Neural cell (in vitro differentiated cells): Measurements from ENCODE around the gene CNPY2. TPM values are rescaled to one million over a fixed set of nuclear protein-coding genes. Genes with fewer than 3 reads are reported as not detected.
"Not testable (repeated sequence)": the region's sequence is repeated elsewhere in the genome, so short reads cannot be mapped to it uniquely, and the experiment has no call there.

Source experiments
- H2AFZ ChIP-seq: fragments of 200-600, 300-800 bp; sonication (generic), shearing (Covaris generic); 2 replicates; pipeline ENCODE4 v1.6.0; 2014; ENCODE audit warnings: low read depth, mild to moderate bottlenecking, antibody characterized with exemption, low read length, moderate library complexity
- H3F3A ChIP-seq: fragments of 200-600 bp; shearing (Covaris generic); 2 replicates; pipeline ENCODE4 v1.6.1; 2016; ENCODE audit warnings: mild to moderate bottlenecking, moderate library complexity, mixed read lengths, antibody characterized with exemption, low read length; ENCODE audit not compliant: insufficient read depth, poor library complexity, severe bottlenecking
- H3K27ac ChIP-seq: fragments of 200-600, 300-800 bp; sonication (generic), shearing (Covaris generic); 2 replicates; pipeline ENCODE4 v1.5.1; 2014; ENCODE audit warnings: mild to moderate bottlenecking, low read length, moderate library complexity
- H3K27me3 ChIP-seq: fragments of 300-800, 200-600 bp; sonication (generic), shearing (Covaris generic); 2 replicates; pipeline ENCODE4 v1.6.0; 2014; ENCODE audit warnings: mild to moderate bottlenecking, low read depth, low read length, moderate library complexity; ENCODE audit not compliant: insufficient read depth
- H3K36me3 ChIP-seq: fragments of 300-800, 200-600 bp; sonication (generic), shearing (Covaris generic); 2 replicates; pipeline ENCODE4 v1.5.1; 2014; ENCODE audit warnings: mild to moderate bottlenecking, antibody characterized with exemption, low read length, moderate library complexity; ENCODE audit not compliant: insufficient read depth
- H3K4me2 ChIP-seq: fragments of 300-800, 200-600 bp; sonication (generic), shearing (Covaris generic); 2 replicates; pipeline ENCODE4 v1.6.0; 2014; ENCODE audit warnings: mild to moderate bottlenecking, low read length
- H3K4me3 ChIP-seq: fragments of 300-800, 200-600 bp; sonication (generic), shearing (Covaris generic); 2 replicates; pipeline ENCODE4 v1.5.1; 2014; ENCODE audit warnings: mild to moderate bottlenecking, low read length, moderate library complexity
- H3K79me2 ChIP-seq: fragments of 200-600 bp; shearing (Covaris generic); replicated peaks from 2 replicates; pipeline ENCODE4 v1.6.0; 2014; ENCODE audit warnings: mild to moderate bottlenecking, low read length, moderate library complexity; ENCODE audit not compliant: insufficient read depth
- H3K9ac ChIP-seq: fragments of 300-800, 200-600 bp; sonication (generic), shearing (Covaris generic); 2 replicates; pipeline ENCODE4 v1.6.1; 2016; ENCODE audit warnings: mild to moderate bottlenecking, low read length, mixed read lengths
- H3K9me2 ChIP-seq: fragments of 200-600 bp; shearing (Covaris generic); 2 replicates; pipeline ENCODE4 v1.6.1; 2016; ENCODE audit warnings: mild to moderate bottlenecking, low read length, mixed read lengths; ENCODE audit not compliant: insufficient read depth
- H3K9me3 ChIP-seq: fragments of 200-600, 300-800 bp; sonication (generic), shearing (Covaris generic); 2 replicates; pipeline ENCODE4 v1.6.1; 2016; ENCODE audit warnings: mild to moderate bottlenecking, mixed run types, low read length, moderate library complexity, mixed read lengths
- H4K20me1 ChIP-seq: fragments of 200-600 bp; shearing (Covaris generic); 2 replicates; pipeline ENCODE4 v1.6.1; 2016; ENCODE audit warnings: mild to moderate bottlenecking, mixed run types; ENCODE audit not compliant: insufficient read depth
- EP300 ChIP-seq: fragments of 450-650 bp; conservative IDR thresholded peaks from 2 replicates; pipeline ENCODE4 v1.6.1; 2014; ENCODE audit warnings: antibody characterized with exemption, mild to moderate bottlenecking, moderate library complexity; ENCODE audit not compliant: poor library complexity, severe bottlenecking
- EZH2 ChIP-seq: fragments of 200-600, 300-800 bp; shearing (Covaris generic), sonication (generic); IDR thresholded peaks from 2 replicates; pipeline ENCODE4 v1.6.1; 2014; ENCODE audit warnings: antibody characterized with exemption, low read length, borderline replicate concordance, mild to moderate bottlenecking; ENCODE audit not compliant: insufficient read depth, poor library complexity, severe bottlenecking
- MXI1 ChIP-seq: fragments of 450-650 bp; conservative IDR thresholded peaks from 2 replicates; pipeline ENCODE4 v1.6.1; 2014; ENCODE audit warnings: antibody characterized with exemption, mild to moderate bottlenecking; ENCODE audit not compliant: poor library complexity, severe bottlenecking
- POLR2AphosphoS5 ChIP-seq: IDR thresholded peaks from 2 replicates; pipeline ENCODE4 v1.6.1; 2012
- RAD21 ChIP-seq: fragments of 450-650 bp; conservative IDR thresholded peaks from 2 replicates; pipeline ENCODE4 v1.6.1; 2014; ENCODE audit warnings: antibody characterized with exemption, mild to moderate bottlenecking, moderate library complexity
- SMC3 ChIP-seq: fragments of 450-650 bp; conservative IDR thresholded peaks from 2 replicates; pipeline ENCODE4 v1.6.1; 2014; ENCODE audit warnings: antibody characterized with exemption, mild to moderate bottlenecking, moderate library complexity; ENCODE audit not compliant: poor library complexity
- TAF1 ChIP-seq: IDR thresholded peaks from 2 replicates; pipeline ENCODE4 v1.6.1; 2012; ENCODE audit warnings: low read depth
- polyA plus RNA-seq: library from polyadenylated mRNA; depleted of rRNA; stranded (reverse); fragments of >200 nt; gene quantifications from 2 replicates; pipeline ENCODE4 v1.2.3, GENCODE V29; 2014
- TF ChIP-seq, protein P1 (sequence below): IDR thresholded peaks from 2 replicates; pipeline ENCODE4 v1.6.1; 2012; ENCODE audit warnings: borderline replicate concordance

Gene CNPY2
- polyA plus RNA-seq, 1 donor from 2014 or later, result 175 TPM

DNA sequence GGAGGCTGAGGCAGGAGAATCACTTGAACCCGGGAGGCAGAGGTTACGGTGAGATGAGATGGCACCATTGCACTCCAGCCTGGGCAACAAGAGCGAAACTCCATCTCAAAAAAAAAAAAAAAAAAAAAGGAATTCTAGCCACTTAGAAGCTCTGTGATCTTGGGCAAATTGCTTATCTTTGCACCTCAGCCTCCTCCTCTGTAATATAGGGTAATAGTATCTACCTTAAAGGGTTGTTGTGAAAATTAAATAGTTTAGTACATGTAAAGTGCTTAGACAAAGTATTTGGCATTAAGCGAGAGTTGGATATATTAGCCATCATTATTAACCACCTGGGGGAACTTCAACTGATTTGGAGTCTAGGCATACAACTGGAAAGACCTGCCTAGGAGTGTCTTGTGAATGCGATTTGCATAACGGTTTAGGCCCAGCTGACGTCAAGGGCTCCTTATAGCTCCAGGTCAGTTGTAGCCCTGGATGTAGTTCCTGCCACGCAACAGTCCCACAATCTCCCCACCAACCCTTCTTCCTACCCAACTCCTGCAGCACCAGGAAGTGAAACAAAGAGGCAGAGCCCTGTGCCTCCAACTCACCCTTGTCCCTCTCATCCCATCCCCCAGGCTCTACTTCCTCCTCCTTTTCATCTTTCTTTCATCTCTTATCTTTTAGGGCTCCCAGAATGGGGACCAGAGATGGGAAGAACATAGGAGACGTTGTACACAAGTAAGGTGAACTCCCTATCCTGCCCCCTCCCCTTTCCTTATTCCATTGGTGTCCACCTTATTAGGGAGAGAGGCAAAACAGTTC lies 20.8 kb upstream of the CNPY2 start:
- Histone ChIP-seq H3K9me3 (no peaks in the 10 kb centered on the region), H3K9me2 (no peaks in the 10 kb centered on the region), H3K79me2 (no peaks in the 10 kb centered on the region), H3F3A (peaks cover 3% of the 10 kb centered on the region), H3K36me3 (no peaks in the 10 kb centered on the region), H4K20me1 (no peaks in the 10 kb centered on the region), H3K27ac (no peak overlapping the region), H2AFZ (no peak overlapping the region), H3K27me3 (no peaks in the 10 kb centered on the region), H3K4me3 (no peak overlapping the region), H3K4me2 (no peak overlapping the region), H3K9ac (no peak overlapping the region)
- no peak for TF ChIP-seq EZH2
- TF ChIP-seq POLR2AphosphoS5, result no peak
- TF ChIP-seq RAD21, result no peak
- no peak for TF ChIP-seq MXI1
- TF ChIP-seq SMC3, result no peak
- no peak for TF ChIP-seq TAF1
- TF ChIP-seq, protein P1, sequence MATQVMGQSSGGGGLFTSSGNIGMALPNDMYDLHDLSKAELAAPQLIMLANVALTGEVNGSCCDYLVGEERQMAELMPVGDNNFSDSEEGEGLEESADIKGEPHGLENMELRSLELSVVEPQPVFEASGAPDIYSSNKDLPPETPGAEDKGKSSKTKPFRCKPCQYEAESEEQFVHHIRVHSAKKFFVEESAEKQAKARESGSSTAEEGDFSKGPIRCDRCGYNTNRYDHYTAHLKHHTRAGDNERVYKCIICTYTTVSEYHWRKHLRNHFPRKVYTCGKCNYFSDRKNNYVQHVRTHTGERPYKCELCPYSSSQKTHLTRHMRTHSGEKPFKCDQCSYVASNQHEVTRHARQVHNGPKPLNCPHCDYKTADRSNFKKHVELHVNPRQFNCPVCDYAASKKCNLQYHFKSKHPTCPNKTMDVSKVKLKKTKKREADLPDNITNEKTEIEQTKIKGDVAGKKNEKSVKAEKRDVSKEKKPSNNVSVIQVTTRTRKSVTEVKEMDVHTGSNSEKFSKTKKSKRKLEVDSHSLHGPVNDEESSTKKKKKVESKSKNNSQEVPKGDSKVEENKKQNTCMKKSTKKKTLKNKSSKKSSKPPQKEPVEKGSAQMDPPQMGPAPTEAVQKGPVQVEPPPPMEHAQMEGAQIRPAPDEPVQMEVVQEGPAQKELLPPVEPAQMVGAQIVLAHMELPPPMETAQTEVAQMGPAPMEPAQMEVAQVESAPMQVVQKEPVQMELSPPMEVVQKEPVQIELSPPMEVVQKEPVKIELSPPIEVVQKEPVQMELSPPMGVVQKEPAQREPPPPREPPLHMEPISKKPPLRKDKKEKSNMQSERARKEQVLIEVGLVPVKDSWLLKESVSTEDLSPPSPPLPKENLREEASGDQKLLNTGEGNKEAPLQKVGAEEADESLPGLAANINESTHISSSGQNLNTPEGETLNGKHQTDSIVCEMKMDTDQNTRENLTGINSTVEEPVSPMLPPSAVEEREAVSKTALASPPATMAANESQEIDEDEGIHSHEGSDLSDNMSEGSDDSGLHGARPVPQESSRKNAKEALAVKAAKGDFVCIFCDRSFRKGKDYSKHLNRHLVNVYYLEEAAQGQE, result no peak
- no peak for TF ChIP-seq EP300

DNA sequence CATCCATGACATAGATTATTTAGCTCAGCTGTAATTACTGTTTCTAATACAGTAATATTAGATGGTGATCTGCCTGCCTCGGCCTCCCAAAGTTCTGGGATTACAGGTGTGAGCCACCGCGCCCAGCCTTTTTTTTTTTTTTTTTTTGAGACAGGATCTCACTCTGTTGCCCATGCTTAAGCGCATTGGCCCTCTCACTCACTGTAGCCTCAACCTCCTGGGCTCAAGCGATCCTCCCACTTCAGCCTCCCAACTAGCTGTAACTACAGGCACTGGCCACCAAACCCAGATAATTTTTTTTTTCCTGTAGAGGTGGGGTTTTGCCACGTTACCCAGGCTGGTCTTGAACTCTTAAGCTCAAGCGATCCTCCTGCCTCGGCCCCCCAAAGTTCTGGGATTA lies 19.7 kb upstream of the CNPY2 start:
- H4K20me1 ChIP-seq, H3F3A ChIP-seq, H3K4me3 ChIP-seq, H3K27me3 ChIP-seq, H2AFZ ChIP-seq, H3K4me2 ChIP-seq, H3K36me3 ChIP-seq, H3K9ac ChIP-seq, H3K9me2 ChIP-seq, H3K79me2 ChIP-seq, H3K27ac ChIP-seq, H3K9me3 ChIP-seq: not testable (repeated sequence)

DNA sequence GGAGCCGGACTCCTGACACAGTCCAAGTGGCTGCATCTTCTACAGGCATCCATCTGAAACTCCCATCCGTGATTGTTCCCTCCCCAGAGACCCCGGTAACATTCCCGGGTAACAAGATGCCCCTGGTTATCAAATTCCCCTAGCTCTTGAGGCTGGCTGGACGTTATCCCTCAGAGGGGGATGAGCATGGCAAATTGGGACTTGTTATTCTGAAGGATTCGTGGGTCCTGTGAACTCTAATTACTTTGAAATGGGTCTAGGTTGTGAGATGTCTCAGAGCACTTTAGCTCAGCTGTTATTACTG lies 18.7 kb upstream of the CNPY2 start:
- Histone ChIP-seq H3K79me2 (no peaks in the 10 kb centered on the region), H3K9me2 (no peaks in the 10 kb centered on the region), H3K9ac (peak overlapping the region; percentile 69), H3F3A (peaks cover 3% of the 10 kb centered on the region), H3K27ac (peak overlapping the region; percentile 10), H2AFZ (peak overlapping the region; percentile 15), H4K20me1 (no peaks in the 10 kb centered on the region), H3K4me2 (peak overlapping the region; percentile 74), H3K36me3 (no peaks in the 10 kb centered on the region), H3K4me3 (peak overlapping the region; percentile 78), H3K27me3 (no peaks in the 10 kb centered on the region), H3K9me3 (no peaks in the 10 kb centered on the region)
- TF ChIP-seq EZH2, result no peak
- TF ChIP-seq, protein P1, result no peak
- TF ChIP-seq MXI1, result no peak
